ENCODE data around the gene PLD1.

DNA sequence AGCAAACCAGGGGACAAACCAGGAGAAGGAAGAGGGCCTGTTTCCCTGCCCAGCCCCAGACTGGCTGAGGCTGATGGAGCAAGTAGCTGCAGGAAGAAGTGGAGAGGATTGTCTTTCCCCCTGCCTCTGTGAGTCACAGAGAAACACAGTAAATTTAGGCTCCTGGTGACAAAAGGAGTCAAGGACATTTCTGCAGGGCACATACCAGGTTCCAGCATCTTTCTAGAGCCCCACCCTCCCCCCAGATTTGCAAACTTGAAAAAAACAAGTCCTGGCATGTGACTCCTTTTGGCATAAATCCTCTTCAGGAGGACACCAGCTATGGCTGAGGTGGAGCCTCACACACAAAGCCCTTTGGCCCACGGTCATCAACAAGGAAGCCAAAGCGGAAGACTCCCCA, 17.8 kb downstream of the PLD1 start:
- TF ChIP-seq, protein P1, sequence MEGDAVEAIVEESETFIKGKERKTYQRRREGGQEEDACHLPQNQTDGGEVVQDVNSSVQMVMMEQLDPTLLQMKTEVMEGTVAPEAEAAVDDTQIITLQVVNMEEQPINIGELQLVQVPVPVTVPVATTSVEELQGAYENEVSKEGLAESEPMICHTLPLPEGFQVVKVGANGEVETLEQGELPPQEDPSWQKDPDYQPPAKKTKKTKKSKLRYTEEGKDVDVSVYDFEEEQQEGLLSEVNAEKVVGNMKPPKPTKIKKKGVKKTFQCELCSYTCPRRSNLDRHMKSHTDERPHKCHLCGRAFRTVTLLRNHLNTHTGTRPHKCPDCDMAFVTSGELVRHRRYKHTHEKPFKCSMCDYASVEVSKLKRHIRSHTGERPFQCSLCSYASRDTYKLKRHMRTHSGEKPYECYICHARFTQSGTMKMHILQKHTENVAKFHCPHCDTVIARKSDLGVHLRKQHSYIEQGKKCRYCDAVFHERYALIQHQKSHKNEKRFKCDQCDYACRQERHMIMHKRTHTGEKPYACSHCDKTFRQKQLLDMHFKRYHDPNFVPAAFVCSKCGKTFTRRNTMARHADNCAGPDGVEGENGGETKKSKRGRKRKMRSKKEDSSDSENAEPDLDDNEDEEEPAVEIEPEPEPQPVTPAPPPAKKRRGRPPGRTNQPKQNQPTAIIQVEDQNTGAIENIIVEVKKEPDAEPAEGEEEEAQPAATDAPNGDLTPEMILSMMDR (IDR thresholded peaks at IDR 0.05; ENCODE audit: insufficient read depth, low read length): no peak
- TF ChIP-seq GABPA (IDR thresholded peaks at IDR 0.05; ENCODE audit: low read depth) (no peak), POLR2AphosphoS5 (IDR thresholded peaks at IDR 0.05; ENCODE audit: low read depth) (no peak)
- TF ChIP-seq, protein P2, sequence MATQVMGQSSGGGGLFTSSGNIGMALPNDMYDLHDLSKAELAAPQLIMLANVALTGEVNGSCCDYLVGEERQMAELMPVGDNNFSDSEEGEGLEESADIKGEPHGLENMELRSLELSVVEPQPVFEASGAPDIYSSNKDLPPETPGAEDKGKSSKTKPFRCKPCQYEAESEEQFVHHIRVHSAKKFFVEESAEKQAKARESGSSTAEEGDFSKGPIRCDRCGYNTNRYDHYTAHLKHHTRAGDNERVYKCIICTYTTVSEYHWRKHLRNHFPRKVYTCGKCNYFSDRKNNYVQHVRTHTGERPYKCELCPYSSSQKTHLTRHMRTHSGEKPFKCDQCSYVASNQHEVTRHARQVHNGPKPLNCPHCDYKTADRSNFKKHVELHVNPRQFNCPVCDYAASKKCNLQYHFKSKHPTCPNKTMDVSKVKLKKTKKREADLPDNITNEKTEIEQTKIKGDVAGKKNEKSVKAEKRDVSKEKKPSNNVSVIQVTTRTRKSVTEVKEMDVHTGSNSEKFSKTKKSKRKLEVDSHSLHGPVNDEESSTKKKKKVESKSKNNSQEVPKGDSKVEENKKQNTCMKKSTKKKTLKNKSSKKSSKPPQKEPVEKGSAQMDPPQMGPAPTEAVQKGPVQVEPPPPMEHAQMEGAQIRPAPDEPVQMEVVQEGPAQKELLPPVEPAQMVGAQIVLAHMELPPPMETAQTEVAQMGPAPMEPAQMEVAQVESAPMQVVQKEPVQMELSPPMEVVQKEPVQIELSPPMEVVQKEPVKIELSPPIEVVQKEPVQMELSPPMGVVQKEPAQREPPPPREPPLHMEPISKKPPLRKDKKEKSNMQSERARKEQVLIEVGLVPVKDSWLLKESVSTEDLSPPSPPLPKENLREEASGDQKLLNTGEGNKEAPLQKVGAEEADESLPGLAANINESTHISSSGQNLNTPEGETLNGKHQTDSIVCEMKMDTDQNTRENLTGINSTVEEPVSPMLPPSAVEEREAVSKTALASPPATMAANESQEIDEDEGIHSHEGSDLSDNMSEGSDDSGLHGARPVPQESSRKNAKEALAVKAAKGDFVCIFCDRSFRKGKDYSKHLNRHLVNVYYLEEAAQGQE (IDR thresholded peaks at IDR 0.05; ENCODE audit: insufficient replicate concordance, low read depth): no peak

All from HL-60 (cell line).